Measurements from ENCODE around the gene NOD1. TPM values are rescaled to one million over a fixed set of nuclear protein-coding genes. Genes with fewer than 3 reads are reported as not detected.

NOD1 gene
- total RNA-seq, 1 donor from 2014 or later: 18.5 TPM

GRCh38 chr7:30470771-30471170 lies 7.8 kb downstream of the NOD1 start:
- peak in 1 of 2 donors; percentile 81 for DNase-seq (ENCODE audit: low read depth in 2 of 2)

- peak in 1 of 2 donors; percentile 57 for DNase-seq (ENCODE audit: low read depth in 2 of 2)
These were observed 8.3 kb downstream of the NOD1 start for GRCh38 chr7:30470163-30470770.

- DNase-seq (ENCODE audit: low read depth in 2 of 2): peak; percentile 91 to 99
These were observed 9.3 kb downstream of the NOD1 start for GRCh38 chr7:30469303-30469702.

- no peak for DNase-seq (ENCODE audit: low read depth in 2 of 2)
These were observed 9.8 kb downstream of the NOD1 start for GRCh38 chr7:30468791-30469190.

- DNase-seq (ENCODE audit: low read depth in 2 of 2): no peak
These were observed 10.5 kb downstream of the NOD1 start for GRCh38 chr7:30468041-30468440.

- DNase-seq (ENCODE audit: low read depth in 2 of 2): no peak
These were observed 11.3 kb downstream of the NOD1 start for GRCh38 chr7:30467271-30467670.

GRCh38 chr7:30466266-30466665 lies 12.3 kb downstream of the NOD1 start:
- DNase-seq (ENCODE audit: low read depth in 2 of 2): no peak

GRCh38 chr7:30465811-30466180 lies 12.8 kb downstream of the NOD1 start:
- DNase-seq (ENCODE audit: low read depth in 2 of 2): no peak

GRCh38 chr7:30465046-30465810 lies 13.4 kb downstream of the NOD1 start:
- no peak for DNase-seq (ENCODE audit: low read depth in 2 of 2)

- no peak for DNase-seq (ENCODE audit: low read depth in 2 of 2)
These were observed 14.3 kb downstream of the NOD1 start for GRCh38 chr7:30464231-30464671.

- DNase-seq (ENCODE audit: low read depth in 2 of 2): no peak
These were observed 15.0 kb downstream of the NOD1 start for GRCh38 chr7:30463405-30464145.

- no peak for DNase-seq (ENCODE audit: low read depth in 2 of 2)
These were observed 16.4 kb downstream of the NOD1 start for GRCh38 chr7:30462179-30462578.

- DNase-seq (ENCODE audit: low read depth in 2 of 2): no peak
These were observed 18.3 kb downstream of the NOD1 start for GRCh38 chr7:30460246-30460633.

- DNase-seq (ENCODE audit: low read depth in 2 of 2): peak in 1 of 2 donors; percentile 39
These were observed 18.9 kb downstream of the NOD1 start for GRCh38 chr7:30459591-30460245.

GRCh38 chr7:30458311-30458710 lies 20.3 kb downstream of the NOD1 start:
- DNase-seq (ENCODE audit: low read depth in 2 of 2): no peak

GRCh38 chr7:30453921-30454320 lies 24.7 kb downstream of the NOD1 start:
- DNase-seq (ENCODE audit: low read depth in 2 of 2): peak in 1 of 2 donors; percentile 65

GRCh38 chr7:30453016-30453415 lies 25.6 kb downstream of the NOD1 start:
- no peak for DNase-seq (ENCODE audit: low read depth in 2 of 2)

GRCh38 chr7:30452280-30452930 lies 26.2 kb downstream of the NOD1 start:
- DNase-seq (ENCODE audit: low read depth in 2 of 2): no peak

- peak; percentile 82 to 95 for DNase-seq (ENCODE audit: low read depth in 2 of 2)
These were observed 26.9 kb downstream of the NOD1 start for GRCh38 chr7:30451539-30452279.

- DNase-seq (ENCODE audit: low read depth in 2 of 2): no peak
These were observed 27.5 kb downstream of the NOD1 start for GRCh38 chr7:30450983-30451497.
